HL-60 (cell line): ENCODE results near the gene TMEM237.

ENCODE experiments used
- GABPA ChIP-seq: IDR thresholded peaks from 2 replicates; pipeline ENCODE4 v1.6.1; 2012; ENCODE audit warnings: low read depth
- POLR2AphosphoS5 ChIP-seq: IDR thresholded peaks from 2 replicates; pipeline ENCODE4 v1.6.1; 2012; ENCODE audit warnings: low read depth
- SPI1 ChIP-seq: IDR thresholded peaks from 2 replicates; pipeline ENCODE4 v1.6.1; 2012; ENCODE audit warnings: low read depth, mild to moderate bottlenecking, borderline replicate concordance
- TF ChIP-seq, protein P1 (sequence below): IDR thresholded peaks from 2 replicates; pipeline ENCODE4 v1.6.1; 2012; ENCODE audit warnings: low read depth; ENCODE audit not compliant: insufficient replicate concordance
- TF ChIP-seq, protein P2 (sequence below): IDR thresholded peaks from one replicate; pipeline ENCODE4 v1.5.1; 2011; ENCODE audit warnings: low read length, control low read depth, inconsistent platforms; ENCODE audit not compliant: insufficient read depth

DNA sequence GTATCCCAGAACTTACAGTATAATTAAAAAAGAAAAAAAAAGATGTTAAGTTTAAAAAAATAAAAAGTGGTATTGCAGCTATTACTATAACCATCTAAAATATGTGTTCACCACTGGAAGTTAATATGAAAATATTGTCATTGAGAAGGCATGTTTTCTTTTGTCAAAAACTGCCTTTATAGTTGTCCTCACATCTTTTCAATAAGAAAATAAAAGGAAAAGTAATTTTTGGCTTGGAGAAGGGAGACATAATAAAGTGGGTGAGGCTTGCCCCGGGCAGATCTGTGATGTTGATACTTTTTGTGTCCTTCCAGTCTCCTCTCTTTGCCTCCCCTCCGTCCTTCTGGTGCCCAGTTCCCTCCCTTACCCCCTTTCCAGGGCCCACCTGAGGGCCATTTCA is 30.2 kb upstream of the TMEM237 start:
- TF ChIP-seq POLR2AphosphoS5 (no peak), GABPA (no peak), SPI1 (no peak)
- TF ChIP-seq, protein P1, sequence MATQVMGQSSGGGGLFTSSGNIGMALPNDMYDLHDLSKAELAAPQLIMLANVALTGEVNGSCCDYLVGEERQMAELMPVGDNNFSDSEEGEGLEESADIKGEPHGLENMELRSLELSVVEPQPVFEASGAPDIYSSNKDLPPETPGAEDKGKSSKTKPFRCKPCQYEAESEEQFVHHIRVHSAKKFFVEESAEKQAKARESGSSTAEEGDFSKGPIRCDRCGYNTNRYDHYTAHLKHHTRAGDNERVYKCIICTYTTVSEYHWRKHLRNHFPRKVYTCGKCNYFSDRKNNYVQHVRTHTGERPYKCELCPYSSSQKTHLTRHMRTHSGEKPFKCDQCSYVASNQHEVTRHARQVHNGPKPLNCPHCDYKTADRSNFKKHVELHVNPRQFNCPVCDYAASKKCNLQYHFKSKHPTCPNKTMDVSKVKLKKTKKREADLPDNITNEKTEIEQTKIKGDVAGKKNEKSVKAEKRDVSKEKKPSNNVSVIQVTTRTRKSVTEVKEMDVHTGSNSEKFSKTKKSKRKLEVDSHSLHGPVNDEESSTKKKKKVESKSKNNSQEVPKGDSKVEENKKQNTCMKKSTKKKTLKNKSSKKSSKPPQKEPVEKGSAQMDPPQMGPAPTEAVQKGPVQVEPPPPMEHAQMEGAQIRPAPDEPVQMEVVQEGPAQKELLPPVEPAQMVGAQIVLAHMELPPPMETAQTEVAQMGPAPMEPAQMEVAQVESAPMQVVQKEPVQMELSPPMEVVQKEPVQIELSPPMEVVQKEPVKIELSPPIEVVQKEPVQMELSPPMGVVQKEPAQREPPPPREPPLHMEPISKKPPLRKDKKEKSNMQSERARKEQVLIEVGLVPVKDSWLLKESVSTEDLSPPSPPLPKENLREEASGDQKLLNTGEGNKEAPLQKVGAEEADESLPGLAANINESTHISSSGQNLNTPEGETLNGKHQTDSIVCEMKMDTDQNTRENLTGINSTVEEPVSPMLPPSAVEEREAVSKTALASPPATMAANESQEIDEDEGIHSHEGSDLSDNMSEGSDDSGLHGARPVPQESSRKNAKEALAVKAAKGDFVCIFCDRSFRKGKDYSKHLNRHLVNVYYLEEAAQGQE: no peak
- TF ChIP-seq, protein P2, sequence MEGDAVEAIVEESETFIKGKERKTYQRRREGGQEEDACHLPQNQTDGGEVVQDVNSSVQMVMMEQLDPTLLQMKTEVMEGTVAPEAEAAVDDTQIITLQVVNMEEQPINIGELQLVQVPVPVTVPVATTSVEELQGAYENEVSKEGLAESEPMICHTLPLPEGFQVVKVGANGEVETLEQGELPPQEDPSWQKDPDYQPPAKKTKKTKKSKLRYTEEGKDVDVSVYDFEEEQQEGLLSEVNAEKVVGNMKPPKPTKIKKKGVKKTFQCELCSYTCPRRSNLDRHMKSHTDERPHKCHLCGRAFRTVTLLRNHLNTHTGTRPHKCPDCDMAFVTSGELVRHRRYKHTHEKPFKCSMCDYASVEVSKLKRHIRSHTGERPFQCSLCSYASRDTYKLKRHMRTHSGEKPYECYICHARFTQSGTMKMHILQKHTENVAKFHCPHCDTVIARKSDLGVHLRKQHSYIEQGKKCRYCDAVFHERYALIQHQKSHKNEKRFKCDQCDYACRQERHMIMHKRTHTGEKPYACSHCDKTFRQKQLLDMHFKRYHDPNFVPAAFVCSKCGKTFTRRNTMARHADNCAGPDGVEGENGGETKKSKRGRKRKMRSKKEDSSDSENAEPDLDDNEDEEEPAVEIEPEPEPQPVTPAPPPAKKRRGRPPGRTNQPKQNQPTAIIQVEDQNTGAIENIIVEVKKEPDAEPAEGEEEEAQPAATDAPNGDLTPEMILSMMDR: no peak
